GM19372 (cell line): Measurements from ENCODE around the gene POLR3B.
"Not testable (repeated sequence)": the region's sequence is repeated elsewhere in the genome, so short reads cannot be mapped to it uniquely, and the experiment has no call there.

Experiments
- ATAC-seq: cut with Tn5 transposase; IDR thresholded peaks from one replicate; pipeline ENCODE4 v1.9.1; 2021; ENCODE audit warnings: mild to moderate bottlenecking, low read depth, moderate library complexity; ENCODE audit not compliant: unreplicated experiment

The POLR3B gene

DNA sequence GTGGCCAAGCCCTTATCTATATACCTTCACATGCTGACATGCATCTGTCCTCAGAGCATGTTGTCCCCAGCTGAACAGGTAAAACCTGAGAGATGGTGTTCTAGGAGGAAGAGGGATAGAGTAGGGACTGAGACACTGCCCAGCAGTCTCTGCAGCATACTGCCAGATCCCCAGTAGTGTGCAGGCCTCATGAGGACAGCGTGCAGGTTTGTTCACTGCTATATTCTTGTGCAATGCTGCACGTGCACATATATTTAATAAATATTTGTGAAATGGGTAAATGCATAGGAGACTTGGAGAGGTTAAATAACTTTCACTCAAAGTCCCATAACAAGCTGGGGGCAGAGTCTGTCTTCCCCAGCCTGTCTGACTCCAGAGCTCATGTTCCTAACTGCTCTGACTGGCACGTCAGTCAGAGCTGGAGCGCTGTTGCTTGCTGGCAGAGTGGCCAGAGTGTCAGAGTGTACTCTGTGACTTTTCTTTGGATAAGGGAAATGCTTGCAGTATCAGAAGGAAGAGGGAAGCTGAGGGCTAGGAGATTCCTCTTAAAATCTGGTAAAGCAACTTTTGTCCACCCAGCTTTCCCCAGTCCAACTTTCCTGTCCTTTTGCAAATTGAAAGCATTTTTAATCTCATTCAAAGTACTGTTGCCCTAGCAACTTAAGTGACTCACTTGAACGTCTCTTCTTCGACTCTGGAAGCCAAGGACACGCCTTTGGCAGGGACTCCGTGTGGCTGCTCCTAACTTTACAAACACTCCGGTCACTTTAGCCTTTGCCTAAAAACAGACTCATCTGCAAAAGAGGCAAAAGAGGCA, 14.9 kb upstream of the POLR3B start:
- ATAC-seq = no peak

DNA sequence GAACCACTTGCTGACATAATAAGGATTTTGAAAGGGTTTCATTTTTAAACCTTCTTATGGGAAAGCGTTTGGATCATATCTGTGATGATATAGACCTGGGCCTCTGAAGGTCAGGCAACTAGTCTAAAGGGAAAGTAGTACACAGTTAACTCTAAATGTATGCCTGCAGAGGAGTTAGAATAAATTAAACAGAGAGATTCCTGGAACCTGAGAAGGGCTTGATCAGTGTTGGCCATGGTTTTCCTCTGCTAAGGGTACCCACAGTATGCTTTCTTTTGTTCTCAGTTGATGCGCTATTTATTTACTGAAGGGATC, 14.4 kb upstream of the POLR3B start:
- ATAC-seq = no peak

DNA sequence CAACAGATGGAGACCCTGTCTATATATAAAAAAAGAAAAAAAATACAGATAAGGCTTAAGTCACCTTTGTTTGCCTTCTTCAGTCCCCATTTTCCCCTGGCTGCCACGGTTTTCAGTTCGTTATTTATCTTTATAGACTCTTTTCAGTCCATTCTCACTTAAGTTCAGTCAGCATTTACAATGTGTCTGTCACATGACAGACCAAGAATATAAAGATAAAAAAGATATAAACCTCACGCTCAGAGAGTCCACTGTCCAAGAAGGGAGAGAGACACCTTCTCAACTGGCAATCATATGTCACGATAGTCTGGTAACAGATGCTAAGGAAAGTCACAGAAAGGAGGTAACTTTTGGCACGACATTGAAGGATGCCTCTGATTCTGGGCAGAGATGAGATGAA, 13.4 kb upstream of the POLR3B start:
- ATAC-seq = no peak

DNA sequence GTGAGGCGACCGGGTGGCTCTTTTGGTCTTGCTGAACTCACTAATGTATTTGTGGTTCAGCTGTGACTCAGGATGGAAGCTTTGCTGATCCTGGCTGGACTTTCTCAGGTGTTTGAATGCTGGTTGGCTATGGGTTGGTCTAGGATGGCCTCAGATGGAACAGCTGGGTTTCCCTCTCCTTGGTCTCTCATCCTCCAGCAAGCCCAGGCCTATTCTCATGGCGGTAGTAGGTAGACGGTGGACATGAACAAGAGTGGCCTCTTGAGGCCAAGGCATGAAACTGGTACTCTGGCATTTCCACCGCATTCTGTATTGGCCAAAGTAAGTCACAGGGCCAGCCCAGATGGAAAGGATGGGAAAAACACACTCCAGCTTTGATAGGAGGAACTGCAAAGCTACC, 11.8 kb upstream of the POLR3B start:
- ATAC-seq = no peak

DNA sequence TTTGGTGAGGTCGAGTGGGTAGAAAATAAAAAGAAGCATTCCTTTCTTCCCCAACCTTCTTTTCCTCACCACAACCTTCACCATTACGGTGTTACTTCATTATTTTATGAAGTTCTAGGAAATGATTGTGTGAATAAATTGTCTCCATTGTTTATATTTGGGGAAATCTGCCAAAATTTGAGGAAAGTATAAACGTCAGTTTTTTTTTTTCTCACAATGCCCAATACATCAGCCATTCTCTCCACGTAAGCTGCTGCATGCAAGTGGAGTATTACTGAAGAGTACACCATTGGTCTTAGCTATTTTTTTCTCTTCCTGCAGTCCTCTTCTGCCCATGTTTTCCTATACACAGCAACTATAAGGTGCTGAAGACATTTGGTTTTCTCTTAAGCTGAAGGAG, 9.1 kb upstream of the POLR3B start:
- no peak for ATAC-seq

DNA sequence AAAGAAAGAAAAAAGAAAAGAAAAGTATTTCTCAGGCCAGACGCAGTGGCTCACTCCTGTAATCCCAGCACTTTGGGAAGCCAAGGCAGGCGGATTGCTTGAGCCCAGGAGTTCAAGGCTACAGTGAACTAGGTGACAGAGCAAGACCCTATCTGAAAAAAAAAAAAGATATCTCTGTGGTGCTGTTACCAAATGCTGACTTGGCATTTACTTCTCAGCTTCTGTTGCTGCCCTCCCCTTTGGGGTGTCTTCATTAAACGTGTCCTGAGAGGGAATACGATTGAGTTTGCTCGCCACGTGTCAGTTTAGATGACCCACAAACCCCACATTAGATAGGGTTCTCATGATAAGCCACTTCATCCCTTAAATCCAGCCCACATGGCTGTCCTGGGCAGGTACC, 4.4 kb upstream of the POLR3B start:
- ATAC-seq = no peak

DNA sequence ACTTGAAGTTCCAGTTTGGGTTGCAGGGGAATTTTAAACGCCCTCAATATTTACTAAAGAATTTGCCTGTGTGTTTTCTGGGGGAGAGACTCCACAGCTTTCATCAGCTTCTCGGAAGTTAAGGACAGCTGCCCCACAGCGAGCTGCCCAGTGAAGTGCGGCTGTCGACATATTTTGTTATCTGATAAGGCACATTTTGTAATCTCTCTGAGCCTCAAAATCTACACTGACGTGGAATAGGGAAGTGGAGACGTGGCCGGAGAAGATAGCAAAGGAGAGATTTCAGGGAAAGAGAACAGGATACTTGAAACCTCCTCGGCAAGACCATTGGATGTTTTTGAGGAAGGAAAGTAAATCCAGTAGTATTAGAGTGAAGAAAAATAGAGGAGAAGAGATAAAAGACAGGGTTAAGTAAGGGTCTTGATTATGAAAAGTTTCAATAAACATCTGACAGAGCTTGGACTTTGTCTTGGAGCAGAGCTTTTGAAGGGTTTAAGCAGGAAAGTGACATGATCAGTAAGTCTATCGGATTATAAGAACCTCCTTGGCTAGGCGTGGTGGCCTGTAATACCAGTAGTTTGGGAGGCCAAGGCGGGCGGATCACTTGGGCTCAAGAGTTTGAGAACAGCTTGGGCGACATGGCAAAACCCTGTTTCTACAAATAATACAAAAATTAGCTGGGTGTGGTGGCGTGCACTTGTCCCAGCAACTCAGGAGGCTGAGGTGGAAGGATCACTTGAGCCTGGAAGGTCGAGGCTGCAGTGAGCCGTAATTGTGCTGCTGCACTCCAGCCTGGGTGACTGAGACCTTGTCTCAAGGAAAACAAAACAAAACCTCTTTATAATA, 1.1 kb downstream of the POLR3B start:
- ATAC-seq = peak; percentile 11

DNA sequence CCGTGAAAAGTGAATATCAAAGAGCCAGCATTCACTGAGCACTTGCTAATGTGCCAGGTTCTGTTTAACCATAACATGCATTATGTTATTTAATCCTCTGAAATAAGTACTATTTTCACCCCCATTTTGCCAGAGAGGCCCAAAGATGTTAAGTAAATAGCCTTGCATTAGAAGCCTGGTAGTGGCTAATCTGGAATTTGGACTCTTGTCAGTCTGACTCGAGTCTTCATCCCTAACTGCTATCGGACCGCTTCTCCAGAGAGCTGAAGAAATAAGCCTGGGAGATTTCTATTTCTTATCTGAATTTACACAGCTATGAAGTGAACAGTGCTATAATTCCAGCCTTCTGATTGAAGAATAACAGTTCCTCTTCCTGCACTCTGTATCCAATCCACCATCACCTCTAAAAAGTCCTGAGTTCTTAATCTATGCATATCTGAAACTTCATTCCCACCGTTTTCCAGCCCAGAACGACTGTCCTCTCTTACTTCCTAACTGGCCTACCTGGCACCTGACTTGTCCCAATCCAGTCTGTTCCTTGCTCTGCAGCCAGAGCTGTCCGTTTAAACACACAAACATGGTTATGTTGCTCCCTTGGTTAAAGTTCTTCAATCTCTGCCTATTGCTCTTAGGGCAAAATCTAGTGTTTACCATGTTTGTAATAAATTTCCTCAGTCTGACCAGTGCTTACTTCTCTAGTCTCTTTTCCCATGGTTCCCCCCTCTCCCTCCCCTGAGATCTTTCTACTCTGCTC, 2.3 kb downstream of the POLR3B start:
- no peak for ATAC-seq

DNA sequence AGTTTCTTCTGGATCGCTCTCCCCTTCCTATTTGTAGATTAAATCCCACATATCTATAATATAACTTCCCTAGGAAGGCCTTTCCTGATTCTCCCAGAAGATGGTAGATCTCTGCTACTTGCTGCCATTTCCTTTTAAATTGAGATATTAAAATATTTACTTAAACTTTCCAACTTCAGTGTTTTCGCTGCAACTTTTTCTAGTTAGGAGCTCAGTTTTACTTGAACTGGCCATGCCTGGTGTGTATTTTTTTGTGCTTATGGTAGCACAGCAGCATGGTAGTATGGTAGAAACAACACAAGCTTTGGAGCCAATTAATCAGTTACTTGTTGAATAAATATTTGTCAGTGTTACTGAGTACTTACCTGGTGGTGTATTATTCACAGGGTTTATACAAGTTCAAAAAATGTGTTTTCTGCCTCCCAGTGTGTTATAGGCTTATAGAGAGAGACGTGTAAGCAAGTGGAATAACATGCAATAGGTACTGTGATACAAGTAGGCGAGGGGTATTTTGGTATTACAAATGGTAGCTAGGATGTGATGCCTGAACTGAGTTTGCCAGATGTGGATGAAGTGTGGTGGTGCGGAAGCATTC, 2.9 kb downstream of the POLR3B start:
- ATAC-seq = no peak

DNA sequence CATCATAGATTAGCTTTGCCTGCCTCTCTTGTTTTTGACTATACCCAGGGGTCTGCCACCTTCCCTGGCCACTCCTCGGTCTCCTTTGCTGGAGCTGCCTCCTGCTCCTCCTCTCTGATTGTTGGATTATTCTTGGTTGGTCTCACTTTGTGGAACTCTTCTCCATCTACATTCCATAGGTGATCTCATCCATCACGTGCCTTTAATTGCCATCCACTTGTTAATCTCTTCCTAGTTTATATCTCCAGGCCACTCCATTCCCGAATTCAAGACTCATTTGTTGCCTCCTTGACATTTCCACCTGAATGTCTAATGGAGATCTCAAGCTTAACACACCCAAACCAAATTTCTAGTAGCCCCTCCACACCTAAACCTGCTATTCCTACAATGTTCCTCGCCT, 5.4 kb downstream of the POLR3B start:
- no peak for ATAC-seq

DNA sequence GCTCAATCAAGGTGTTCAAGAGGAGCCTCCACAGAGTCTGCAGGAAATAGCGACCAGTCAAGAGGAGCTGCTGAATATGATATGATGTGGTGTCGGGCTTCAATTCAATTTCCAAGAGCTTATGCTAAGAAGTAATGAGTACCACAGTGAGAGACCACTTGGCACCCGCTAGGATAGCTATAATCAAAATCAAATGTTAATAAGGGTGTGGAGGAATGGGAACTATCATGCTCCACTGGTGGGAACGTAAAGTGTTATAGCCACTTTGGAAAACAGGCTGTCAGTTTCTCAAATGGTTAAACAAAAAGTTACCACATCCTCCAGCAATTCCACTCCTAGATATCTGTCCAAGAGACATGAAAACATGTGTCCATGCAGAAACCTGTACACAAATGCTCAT, 6.7 kb downstream of the POLR3B start:
- ATAC-seq = no peak

DNA sequence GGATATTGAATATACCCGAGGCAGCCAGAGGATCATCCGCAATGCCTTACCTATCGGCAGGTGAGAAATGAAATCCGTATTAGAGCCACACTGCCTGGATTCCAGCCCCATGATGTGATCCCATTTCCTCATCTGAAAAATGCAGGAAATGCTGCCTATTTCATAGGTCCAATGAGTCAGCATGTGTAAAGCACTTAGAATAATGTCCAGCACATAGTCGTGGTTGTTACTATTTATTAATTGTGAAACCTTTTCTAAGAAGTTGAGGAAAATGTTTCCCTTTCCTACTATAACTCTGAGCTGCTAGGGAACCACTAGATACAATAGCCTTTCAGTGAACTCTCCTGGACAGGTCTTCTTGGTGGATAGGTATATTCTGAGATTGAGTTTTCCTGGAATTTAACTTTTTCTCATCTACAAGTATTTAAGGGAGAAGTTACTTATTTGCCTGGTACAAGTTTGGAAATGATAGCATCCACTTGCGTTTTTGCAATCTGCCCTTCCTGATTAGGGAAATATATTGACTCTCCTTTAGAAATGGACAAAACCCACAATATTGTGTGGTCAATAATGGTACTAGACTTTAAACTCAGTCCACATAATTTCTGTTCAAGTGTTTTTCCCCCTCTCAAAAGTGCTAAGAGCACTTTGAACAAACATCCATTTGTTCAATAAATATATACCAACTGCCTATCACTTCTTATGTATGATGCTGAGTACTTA, 12.2 kb downstream of the POLR3B start:
- no peak for ATAC-seq

DNA sequence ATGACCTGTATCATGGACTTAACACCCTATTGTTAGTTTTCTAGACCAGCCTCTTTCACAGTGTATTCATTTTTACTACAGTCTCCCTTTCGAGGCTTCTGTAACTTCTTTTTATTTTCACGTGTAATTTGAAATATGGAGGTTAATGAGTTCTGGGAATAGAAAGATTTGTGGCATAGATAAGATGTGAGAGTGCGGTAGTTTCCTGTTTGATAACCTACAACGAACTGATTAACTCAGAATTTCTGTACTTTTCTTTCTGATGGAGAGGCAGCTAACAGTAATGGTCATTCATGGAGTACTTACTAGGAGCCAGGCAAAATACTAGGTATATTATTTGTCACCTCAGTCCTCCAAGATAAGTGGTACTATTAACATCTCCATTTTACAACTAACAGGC, 21.2 kb downstream of the POLR3B start:
- ATAC-seq = no peak

DNA sequence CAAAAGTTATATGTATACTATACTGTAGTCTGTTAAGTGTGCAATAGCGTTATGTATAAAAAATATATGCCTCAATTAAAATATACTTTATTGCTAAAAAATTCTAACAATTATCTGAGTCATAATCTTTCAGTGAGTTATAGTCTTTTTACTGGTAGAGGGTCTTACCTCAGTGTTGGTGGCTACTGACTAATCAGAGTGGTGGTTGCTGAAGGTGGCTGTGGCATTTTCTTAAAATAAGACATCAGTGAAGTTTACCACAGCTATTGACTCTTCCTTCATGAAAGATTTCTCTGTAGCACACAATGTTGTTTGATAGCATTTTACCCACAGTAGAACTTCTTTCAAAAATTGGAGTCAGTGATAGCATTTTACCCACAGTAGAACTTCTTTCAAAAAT, 23.4 kb downstream of the POLR3B start:
- no peak for ATAC-seq

DNA sequence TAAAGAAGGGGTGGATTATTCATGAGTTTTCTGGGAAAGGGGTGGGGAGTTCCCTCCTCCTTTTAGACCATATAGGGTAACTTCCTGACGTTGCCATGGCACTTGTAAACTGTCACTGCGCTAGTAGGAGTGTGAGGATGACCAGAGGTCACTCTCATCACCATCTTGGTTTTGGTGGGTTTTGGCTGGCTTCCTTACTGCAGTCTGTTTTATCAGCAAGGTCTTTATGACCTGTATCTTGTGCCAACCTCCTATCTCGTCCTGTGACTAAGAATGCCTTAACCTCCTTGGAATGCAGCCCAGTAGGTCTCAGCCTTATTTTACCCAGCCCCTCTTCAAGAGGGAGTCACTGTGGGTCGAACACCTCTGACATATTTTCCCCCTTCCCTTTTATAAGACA, 24.3 kb downstream of the POLR3B start:
- ATAC-seq = not testable (repeated sequence)

DNA sequence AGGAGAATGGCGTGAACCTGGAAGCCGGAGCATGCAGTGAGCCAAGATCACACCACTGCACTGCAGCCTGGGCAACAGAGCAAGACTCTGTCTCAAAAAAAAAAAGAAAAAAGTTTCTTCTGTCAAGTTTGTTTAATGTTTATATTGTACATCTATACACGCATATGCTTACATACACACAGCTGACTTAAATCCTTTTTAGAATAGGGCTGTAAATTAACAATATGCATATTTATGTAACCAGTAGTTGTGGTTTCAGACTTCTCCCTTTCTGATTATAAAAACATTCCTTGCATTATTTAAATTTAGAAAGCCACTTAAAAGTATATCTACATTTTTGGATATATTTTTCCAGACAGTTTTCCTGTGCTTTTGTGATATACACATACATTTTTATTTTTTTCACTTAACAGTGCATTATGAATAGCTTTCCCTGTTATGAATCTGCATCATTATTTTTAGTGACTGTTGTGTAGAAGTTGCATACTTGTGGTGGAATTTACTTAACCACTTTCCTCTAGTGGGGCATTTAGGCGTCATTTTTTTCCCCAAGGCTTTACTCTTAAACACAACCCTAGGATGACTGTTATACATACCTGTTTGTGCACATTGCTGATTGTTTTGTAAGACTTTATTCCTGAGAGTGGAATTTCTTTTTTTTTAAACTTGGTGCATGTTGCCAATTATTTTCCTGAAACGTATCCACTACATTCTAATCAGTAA, 29.4 kb downstream of the POLR3B start:
- ATAC-seq = no peak

DNA sequence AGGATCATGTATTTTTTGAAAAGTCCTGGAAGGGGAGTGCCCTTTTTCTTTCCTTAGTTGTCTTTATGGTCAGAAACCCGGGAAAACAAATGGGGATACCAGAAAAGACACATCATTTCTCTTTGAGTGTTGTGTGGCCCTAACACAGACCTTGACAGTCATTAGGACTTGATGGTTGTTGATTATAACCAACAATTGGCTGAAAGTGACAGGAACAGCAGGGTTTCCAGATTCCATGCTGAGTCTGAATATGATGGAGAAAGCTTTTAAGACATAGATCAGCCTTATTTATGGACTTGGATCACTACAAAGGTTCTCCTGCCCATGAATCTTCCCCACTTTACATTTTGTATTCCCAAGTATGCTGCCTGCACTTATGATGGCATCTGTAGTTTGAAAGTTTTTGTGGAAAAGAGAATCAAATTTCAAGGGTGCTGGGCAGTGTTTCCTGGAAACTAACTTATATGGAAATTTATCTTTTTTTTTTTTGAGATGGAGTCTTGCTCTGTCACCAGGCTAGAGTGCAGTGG, 30.4 kb downstream of the POLR3B start:
- no peak for ATAC-seq

DNA sequence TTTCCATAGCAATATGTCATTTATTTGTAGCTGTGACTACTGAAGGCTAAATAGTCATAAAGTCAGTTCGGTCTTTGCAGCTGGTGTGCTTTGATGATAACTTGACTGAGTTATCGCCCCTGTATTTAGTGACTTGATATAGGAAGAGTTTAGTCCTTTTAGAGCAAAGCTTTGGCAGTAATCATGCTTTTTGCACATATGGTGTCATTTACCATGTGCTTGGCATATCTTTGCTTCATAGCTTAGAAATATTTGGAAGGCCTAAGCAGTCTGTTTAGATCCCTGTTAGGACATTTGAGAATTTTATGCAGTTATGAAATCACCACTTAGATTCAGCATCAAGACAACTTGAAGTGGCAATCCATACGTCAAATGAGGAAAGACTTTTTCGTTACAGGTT, 31.6 kb downstream of the POLR3B start:
- no peak for ATAC-seq

DNA sequence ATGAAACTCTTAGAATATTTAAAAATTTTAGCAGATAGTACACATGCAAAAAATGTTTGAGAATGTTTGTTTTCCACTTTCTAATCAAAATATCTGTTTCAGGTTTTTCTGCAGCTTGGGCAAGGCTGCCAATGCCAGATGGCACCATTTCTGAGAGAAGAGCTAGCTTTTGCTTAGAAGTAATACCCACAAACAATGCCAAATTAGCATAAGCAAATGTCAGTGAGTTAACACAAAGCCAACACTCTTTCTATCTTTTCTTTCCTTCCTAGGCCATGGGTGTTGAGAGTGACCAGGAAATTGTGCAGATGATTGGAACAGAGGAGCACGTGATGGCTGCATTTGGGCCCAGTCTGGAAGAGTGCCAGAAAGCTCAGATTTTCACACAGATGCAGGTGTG, 35.2 kb downstream of the POLR3B start:
- no peak for ATAC-seq
